Stimulated activated CD4-positive, alpha-beta T cell treated with anti-CD3 and anti-CD28 coated beads, Interleukin-12 subunit alpha, Interleukin-12 subunit beta, amount 100 ng/mL, for 48 hours (primary cell): Measurements from ENCODE around the gene TRAPPC2L.
"Not testable (repeated sequence)": the region's sequence is repeated elsewhere in the genome, so short reads cannot be mapped to it uniquely, and the experiment has no call there.

Experiments
- DNase-seq, 3 donors: peaks; one replicate each; pipeline ENCODE4 v3.0.0-alpha.2; 2020; ENCODE audit warnings: low read depth in 2 of 3, low spot score in 1 of 3

Gene TRAPPC2L

DNA sequence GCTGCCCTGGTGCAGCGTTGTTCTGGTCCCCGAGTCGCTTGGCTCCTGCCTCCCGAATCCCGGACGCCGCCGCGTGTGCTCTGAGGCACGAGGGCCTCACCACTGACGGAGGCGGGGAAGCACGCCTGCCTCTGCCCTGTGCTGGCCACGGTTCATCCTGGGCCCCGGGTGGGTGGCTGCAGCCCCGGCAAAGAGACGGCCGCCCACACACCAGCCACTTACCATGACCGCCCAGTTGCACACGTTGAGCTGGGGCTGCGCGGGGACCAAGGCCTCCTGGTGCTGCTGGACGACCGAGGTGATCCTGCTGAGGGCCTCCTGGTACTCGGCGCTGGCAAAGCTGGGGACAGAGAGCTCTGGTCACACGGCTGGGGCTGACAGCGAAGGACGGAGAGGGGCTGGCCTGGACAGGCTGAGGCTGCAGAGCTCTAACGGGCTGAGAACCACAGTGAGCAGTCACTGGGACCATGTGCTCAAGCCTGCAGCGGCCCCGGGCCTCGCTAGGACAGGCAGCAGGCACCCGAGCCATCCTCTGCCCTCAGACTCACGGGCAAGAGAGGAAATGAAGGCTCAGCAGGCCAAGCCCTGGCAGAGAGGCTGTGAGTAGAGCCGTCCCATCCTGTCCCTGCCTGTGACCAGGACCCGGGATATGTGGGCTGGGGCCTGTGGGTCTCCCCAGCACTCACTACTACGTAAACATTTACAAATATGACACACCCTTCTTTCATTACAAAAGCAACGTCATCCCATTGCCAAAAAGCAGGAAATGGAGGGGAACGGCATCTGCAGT, 38.9 kb upstream of the TRAPPC2L start:
- no peak for DNase-seq

GRCh38 chr16:88818575-88818874, 38.4 kb upstream of the TRAPPC2L start:
- DNase-seq, result no peak

DNA sequence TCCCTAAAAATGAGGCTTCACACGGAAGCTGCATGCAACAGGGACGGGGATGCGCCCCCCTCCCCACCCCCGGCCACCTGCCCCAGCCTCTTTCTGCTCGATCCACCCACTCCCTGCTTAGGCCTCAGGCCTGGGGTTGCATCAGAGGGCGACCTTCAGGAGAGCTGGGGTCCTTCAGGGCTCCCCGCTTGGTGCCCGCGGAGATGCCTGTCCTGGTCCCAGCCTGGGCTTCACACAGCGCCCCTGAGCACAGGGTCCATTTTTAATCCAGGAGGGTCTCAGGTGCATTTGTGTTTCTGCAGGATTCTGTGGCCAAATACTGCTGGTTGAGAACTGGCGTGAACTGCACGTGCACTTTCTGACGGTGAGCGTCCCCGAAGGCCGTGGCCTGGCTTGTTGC, 37.8 kb upstream of the TRAPPC2L start:
- no peak for DNase-seq

GRCh38 chr16:88820385-88821025, 36.4 kb upstream of the TRAPPC2L start:
- no peak for DNase-seq

DNA sequence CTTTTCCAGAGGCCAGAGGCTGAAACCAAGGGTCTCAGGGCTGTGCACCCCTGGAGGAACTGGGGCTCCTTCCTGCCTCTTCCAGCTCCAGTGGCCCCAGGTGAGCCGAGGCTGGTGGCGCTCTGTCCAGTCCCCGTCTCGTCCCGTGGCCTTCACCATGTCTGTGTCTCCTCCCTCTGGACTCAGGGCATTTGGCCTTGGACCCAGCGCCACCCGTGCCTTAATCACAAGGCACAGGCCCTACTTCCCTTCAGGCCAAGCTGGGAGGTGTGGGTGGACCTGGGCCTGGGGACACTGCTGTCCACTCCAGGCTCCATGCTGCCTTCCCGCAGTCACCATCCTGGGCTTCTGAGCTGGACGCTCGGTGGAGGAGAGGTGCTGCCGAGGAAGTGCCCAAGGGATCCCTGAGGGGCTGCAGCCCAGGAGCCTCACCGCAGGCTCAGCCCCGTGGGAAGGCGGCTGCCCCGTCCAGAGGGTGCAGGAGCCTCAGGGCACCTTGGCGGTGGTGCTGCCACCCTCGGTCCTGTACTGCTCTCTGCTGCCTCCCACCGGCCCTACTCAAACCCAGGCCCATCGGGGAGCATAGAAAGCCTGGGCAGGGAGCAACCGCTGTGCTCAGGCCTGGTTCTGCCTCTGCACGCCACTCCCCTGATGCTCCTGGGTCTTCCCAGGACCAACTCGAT, 35.6 kb upstream of the TRAPPC2L start:
- DNase-seq, result no peak

DNA sequence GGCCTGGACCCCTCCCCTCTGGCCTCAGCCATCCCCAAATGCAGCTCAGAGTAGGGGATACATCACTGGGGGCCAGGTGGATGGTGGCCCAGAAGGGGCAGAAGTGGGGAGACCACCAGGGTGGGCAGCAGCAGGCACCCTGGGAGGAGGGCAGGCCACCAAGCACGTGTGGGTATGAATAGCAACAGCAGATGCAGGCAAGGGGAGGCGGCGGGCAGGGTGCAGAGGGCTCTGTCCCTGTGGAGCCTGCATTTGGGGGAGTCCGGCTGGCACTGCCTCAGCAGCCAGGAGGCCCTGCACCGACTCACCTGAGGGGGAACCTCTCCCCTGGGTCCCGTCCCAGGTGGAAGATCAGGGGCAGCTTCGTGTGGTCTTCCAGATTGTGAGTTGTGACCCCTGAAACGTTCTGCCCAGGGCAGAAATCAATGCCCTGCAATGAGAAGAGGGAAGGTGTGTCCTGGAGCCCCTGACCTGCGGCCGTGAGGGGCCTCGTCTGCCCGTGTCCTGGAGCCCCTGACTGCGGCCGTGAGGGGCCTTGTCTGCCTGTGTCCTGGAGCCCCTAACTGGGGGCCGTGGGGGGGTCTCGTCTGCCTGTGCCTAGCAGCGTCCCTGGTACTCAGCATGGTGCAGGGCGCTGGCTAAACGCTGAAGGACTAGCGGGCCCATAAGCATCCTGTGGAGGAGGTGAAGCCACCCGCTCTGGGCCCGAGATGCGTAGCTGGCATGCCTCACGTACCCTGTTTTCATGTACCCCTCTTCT, 34.5 kb upstream of the TRAPPC2L start:
- no peak for DNase-seq

GRCh38 chr16:88823646-88824045, 33.3 kb upstream of the TRAPPC2L start:
- not testable (repeated sequence) for DNase-seq

DNA sequence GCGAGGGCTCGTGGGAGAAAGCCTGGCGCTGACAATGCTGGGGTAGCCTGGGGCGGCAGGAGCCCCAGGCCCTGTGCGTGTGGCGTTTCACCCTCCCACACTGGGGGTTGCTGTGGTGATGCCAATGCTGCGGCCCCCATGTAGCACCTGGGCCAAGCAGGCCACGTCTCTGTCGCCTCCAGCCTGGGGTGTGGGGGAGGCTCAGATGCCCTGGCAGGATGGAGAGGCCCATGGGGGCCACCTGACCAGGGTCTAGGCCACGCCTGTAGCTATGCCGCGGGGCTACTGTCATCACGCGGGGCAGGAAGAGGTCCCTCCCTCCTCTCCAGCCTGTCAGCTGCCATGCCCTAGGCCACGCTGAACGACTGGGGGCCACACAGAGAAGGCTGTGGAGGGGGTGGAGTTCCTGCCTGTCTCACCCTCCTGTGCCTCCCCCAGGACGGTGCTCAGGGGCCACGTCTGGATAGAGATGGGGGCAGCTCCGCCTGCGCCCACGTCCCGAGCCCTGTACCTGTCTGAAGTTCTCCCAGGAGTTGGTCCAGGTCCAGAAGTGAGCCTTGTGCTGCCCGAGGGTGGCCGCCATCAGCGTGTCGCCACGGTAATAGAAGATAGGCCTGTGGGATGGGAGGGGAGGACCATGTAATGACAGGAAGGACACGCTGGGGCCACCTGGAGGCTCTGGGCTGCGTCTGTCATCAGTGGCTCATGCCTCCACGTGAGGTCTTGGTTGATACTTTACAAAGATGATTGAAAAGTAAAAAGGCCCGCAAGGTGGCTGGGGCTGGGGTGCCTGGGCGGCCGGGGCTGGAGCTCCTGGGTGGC, 32.5 kb upstream of the TRAPPC2L start:
- no peak for DNase-seq

DNA sequence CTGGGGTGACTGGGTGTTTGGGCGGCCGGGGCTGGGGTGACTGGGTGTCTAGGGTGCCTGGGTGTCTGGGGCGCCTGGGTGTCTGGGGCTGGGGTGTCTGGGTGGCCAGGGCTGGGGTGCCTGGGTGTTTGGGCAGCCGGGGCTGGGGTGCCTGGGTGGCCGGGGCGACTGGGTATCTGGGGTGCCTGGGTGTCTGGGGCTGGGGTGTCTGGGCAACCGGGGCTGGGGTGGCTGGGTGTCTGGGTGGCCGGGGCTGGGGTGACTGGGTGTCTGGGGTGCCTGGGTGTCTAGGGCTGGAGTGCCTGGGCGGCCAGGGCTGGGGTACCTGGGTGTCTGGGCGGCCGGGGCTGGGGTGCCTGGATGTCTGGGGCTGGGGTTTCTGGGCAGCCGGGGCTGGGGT, 31.8 kb upstream of the TRAPPC2L start:
- DNase-seq, result no peak

DNA sequence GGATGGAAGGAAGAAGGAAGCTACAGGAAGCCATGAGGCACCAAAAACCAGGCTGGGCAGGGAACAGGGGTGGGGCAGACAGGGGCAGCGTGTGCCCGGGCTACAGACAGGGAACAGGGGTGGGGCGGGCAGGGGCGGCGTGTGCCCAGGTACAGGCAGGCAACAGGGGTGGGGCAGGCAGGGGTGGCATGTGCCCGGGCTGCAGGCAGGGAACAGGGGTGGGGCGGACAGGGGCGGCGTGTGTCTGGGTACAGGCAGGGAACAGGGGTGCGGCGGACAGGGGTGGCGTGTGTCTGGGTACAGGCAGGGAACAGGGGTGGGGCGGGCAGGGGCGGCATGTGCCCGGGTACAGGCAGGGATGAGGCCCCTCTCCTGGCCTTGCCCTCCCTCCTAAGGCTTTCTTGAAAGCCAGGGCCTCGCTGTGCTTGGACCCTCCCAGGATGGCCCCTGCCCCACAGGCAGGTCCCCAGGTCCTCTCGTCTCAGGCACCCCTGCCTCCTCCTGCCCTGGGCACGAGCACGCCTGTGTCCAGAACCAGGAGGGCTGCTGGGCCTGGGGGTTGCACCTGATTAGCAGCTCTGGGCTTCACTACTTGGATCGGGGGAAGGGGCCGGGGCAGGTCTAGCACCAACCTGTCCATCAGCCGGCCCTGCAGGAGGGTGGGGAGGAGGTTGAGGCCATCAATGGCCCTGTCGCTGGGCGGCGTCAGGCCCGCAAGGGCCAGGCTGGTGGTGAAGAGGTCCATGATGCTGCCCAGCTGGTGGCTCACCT, 30.7 kb upstream of the TRAPPC2L start:
- DNase-seq, result no peak

DNA sequence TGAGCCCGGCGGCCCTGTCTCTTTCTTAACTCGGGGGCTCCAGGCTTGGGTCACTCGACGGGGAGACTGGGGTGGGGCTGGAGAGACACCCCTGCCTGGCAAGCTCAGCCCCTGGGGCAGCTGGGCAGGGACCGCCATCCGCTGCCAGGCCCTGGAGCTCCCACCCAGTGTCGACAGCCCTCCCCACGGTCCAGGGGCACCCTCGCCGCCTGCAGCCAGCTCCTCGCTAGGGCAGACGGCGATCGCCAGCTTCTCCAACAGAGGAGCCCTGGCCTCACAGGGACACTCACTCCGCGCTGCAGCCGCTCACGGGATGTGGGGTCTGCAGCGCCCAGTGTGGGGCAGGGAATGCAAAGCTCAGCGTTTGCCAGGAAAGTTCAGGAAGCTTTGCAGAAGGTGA, 29.2 kb upstream of the TRAPPC2L start:
- no peak for DNase-seq

GRCh38 chr16:88828711-88829110, 28.2 kb upstream of the TRAPPC2L start:
- DNase-seq, result no peak

DNA sequence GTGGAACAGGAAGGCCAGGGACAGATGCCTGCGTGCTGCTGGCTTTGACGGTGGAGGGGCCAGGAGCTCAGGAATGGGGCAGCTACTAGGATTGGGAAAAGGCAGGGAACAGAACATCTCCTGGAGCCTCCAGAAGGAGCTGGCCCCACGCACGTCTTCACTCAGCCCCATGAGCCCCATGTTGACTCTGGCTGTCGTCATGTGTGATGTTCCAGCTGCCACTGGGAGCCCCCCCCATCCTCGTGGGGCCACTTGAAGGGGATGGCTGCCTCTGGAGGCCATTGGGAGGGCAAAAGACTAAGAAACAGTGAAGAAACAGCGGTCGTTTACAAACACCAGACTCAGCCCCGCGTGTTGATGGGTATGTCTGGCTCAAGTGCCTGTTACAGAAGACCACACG, 26.7 kb upstream of the TRAPPC2L start:
- no peak for DNase-seq

DNA sequence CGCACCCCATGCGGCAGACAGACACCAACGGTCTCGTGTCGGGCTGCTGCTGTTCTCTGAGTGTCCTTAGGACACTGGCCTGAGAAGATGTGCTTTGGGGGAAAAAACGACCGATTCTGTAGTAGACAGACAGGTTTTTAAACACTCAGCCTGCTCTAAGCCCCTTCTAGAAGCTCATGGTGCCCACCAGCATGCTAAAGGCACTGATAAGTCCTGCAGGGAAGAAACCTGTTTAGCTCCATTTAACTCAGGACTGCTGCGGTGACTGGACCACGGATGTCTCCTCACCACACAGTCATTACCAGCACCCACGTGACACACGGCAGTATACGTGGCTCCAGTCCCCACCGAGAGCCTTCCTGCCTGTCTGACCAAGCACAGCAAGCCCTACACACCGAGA, 26.1 kb upstream of the TRAPPC2L start:
- no peak for DNase-seq

GRCh38 chr16:88831838-88832237, 25.1 kb upstream of the TRAPPC2L start:
- DNase-seq, result no peak

- no peak for DNase-seq
These were observed 23.8 kb upstream of the TRAPPC2L start for GRCh38 chr16:88833086-88833485.

DNA sequence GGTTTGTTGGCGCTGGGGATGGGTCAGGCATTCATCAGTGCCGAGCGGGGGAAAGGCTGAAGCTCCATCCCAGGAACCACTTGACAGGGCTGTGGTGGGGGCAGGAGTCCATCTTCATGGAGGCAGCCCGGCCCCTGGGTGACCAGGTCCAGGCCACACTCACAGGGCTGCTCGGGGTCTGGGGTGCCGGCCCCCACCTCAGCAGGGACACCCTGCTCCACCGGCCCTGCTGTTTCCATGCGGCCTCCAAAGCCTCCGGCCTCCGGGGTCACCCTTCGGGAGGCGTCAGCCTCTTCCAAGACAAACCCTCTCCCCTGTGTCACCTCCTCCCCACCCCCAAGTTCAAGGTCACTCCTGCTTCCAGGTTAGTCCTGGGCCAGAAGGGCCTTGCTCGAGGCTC, 22.3 kb upstream of the TRAPPC2L start:
- no peak for DNase-seq

DNA sequence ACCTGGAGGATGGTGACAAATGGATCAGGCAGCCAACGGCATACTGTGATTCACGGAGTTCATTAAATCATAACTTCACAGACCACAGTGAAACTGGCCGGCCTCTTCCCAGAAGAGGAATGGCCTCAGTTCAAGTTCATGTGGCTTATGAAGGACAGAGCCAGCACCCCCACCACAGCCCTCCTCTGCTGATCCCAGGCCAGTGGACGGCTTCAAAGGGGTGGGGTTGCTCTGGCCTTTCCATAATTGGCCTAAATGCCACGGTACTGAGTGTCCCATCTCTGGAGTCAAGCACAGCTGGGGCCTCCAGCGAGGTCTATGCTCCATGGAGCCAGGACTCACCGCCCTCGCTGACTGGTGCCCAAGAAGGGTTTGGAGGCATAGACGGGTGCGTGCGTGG, 21.5 kb upstream of the TRAPPC2L start:
- no peak for DNase-seq

DNA sequence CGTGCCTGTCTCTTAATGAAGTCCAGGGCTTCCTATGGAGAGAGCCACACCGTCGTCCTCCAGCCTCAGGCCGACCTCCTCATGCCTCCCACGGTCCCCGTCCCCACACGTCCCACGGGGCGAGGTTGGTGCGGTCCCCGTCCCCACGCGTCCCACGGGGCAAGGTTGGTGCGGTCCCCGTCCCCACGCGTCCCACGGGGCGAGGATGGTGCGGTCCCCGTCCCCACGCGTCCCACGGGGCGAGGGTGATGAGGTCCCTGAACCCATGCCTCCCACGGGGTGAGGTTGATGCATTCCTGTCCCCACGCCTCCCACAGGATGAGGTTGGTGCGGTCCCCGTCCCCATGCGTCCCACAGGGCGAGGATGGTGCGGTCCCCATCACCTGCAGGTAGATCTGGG, 21.1 kb upstream of the TRAPPC2L start:
- no peak for DNase-seq

DNA sequence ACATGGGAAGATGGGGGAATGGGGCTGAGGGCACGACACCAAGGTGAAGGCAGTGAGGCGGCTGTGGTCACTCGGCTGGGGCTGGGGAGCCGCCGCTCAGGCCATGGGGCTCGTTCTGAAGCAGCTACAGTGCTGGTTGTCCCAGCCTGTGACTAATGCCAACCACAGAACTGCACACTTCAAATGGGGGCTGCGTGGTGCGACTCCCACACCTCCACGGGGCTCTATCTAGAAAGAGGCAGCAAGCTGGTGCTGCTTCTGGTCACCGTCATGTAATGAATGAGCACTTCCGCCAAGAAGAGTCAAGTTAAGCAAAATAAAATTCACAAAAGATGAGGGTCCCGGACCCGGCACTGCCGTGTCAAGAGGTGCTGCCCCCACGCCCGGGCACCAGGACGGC, 20.1 kb upstream of the TRAPPC2L start:
- DNase-seq, result no peak
